DMS53 (cell line): ENCODE data around the gene INPP4B.

Experiments
- DNase-seq: peaks from one replicate; lab custom pipeline; 2025; lab: John Stamatoyannopoulos, UW

INPP4B gene

DNA sequence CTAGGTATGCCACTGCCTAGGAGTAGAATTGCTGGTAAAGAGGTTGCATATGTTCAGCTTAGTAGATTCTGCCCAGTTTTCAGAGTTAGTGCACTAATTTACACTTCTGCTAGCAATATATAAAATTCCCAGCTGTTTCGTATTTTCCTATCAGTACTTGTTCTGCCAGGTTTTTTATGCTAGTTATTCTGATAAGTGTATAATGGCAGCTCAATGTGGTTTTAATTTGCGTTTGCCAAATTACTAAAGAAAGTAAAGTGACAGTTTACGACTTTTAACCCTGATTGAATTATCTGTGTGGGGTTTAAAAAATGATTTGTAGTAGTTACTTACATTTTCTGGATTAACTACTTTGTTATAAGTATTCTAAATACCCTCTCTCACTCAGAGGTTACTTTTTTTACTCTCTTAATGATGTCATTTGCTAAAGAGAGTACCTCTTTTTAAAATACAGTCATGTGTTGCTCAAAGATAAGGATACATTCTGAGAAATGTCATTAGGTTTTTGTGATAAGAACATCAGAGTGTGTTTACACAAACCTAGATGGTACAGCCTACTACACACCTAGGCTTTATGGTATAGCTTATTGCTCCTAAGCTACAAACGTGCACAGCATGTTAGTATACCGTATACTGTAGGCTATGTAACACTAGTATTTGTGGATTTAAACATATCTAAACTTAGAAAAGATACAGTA is 846.5 kb downstream of the INPP4B start:
- DNase-seq = no peak

DNA sequence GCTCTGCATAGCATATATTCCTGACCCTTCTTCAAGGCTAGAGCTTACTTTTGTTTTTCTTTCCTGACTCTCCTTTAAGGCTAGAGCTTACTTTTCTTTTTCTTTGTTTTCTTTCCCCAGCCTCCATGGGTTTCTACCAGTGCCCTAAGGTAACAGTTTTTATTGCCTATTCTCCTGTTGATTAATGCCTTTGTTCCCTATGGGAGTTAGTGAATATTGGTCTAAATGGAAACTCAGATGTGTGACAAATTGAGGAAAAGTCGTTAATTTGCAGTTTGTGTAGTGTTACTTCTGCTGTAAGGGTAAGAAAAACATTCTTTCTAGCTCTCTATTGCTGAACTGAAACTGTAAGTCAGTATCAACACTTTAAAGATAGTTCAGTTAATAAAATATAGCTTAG is 851.0 kb downstream of the INPP4B start:
- no peak for DNase-seq

DNA sequence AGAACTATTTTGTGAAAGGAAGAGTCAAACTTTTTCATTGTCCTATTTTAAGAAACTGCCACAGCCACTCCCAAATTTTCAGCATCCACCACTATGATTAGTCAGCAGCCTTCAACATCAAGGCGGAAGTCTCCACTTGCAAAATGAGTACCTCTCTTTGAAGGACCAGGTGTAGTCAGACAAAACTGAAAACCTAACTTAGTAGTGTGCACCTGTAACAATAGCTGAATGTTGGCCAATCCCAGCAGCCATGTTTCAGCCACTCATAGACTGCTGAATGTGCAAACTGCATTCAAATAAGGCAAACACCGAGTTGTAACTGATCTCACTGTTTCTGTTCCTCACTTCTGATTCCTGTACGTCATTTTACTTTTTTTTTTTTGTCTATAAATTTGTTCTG is 868.7 kb downstream of the INPP4B start:
- DNase-seq = no peak
